Stimulated activated CD8-positive, alpha-beta memory T cell treated with anti-CD3 and anti-CD28 coated beads, Interleukin-7, amount 100 ng/mL, for 24 hours (primary cell): ENCODE data around the gene MRRF.

Experiments used
- DNase-seq: peaks from one replicate; pipeline ENCODE4 v3.0.0-alpha.2; 2020; ENCODE audit warnings: low read depth

Gene MRRF

DNA sequence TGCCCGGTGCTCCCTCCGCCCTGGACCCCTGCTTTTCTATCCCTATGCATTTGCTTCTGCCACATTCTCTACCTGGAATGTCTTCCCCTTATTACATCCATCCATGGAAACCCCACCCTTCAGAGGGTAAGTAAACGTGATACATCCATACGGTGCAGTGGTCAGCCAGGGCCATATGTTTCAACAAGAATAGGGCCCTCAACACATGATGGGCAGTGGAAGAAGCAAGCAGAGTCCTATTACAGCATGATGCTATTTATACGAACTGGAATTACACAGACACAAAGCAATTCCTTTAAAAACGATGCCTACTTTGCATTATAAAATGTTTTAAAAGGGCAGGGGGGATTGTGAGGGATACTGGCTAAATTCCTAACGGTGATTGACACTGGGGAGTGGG, 68.0 kb downstream of the MRRF start:
- no peak for DNase-seq

- DNase-seq = no peak
Observed at GRCh38 chr9:122333169-122333808, 68.6 kb downstream of the MRRF start.

DNA sequence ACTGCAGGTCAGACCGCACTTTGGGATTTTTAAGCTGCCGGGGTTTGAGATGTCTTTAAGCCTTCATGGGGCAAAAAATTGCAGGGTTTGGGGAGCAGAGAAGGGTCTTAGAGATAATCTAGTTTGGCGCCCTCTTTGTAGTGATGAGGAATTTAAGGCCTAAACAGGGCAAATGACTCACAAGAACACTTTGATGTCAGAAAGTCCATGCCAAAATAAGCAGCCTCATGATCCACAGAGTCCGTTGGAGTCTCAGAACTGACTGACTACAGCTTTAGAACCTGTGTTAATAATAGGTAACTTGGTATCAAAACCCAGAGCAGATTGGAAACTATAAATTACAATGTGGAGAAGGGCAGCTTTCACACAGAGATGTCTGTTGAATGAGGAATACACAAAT, 70.2 kb downstream of the MRRF start:
- DNase-seq = no peak

GRCh38 chr9:122336189-122336588, 71.5 kb downstream of the MRRF start:
- DNase-seq = no peak

DNA sequence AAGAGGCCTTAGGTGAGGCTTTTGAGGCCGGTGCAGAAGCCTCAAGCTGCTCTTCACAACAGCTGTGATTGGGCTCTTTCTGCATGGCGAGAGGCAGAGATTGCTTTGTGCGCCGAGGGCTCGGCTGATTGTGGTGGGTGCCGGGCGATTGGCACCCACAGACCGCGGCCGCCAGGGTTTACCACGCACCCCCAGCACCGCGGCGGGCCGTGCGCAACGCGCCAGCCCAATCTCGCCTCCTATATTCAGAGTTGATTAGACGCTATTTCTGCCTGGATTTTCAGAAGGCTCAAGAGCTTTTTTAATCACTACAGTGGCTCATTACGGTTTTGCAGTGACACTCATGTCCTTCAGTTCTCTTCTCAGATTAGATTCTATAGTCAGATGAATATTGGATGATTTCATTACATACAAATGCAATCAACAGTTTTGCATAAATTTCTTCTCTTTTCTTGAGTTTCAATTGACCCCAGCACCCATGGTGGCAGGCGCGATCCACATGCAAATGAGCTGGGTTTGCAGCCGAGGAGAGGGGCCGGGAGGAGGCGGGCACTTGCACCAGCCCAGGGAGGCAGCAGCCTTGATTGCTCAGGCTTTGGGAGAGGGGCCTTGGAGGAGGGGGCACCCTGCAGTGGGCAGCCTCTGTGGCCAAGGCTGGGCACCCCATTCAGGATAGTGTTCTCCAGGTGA, 72.3 kb downstream of the MRRF start:
- no peak for DNase-seq

GRCh38 chr9:122337556-122337929, 72.9 kb downstream of the MRRF start:
- no peak for DNase-seq

GRCh38 chr9:122338536-122338935, 73.9 kb downstream of the MRRF start:
- no peak for DNase-seq

DNA sequence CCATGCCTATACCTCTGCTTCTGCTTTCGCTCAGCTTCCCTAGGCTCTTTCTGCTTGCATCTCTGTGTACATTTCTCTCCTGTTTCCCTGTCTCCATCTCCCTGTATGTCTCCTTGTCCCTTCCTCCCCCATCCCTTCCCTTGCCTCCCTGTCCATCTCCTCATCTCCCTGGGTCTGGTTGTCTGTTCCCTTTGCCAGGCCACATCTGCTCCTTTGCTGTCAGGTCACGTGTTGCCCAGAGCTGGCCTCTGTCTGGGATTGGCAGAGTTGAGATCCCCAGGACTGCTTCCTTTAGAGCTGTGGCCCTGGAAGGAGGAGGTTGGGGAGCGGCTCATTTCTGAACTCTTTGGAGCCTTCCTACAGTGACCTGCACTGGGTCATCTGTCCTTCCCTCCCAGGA, 74.3 kb downstream of the MRRF start:
- no peak for DNase-seq

DNA sequence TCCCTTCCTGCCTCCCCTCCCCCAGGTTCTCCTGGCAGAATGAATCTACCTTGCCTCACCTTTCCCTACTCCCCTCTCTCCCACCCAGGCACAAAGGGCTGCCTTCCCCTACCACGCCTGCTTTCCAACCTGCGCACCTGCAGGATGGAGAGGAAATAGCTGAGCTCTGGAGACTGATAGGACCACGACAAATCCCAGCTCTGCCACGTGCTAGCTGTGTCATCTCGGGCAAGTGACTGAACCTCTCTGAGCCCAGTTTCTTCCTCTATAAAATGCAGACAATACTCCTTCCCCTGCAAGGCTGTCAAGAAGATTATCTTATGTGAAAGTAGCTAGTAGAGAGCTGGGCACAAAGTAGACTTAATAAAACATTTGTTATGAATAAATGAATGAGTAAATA, 74.9 kb downstream of the MRRF start:
- DNase-seq = no peak

DNA sequence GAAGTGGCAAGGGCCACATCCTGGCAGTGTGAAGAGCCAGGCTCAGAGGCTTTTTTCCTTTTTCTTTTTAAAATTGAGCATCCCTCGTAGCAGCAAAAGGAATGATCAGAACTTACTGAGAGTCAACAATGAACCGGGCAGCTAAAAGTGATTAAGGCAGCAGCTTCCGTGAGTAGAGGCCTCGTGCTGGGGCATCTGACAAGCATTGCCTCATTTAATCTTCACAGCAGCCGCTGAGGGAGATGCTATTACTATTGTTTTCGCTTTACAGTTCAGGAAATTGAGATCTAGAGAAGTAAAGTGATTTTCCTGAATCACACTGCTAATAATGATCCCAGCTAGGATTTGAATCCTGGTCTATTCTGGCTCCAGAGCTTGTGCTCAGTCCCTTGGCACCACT, 75.5 kb downstream of the MRRF start:
- no peak for DNase-seq

GRCh38 chr9:122342323-122343050, 77.8 kb downstream of the MRRF start:
- no peak for DNase-seq

GRCh38 chr9:122346478-122347347, 82.0 kb downstream of the MRRF start:
- DNase-seq = no peak

DNA sequence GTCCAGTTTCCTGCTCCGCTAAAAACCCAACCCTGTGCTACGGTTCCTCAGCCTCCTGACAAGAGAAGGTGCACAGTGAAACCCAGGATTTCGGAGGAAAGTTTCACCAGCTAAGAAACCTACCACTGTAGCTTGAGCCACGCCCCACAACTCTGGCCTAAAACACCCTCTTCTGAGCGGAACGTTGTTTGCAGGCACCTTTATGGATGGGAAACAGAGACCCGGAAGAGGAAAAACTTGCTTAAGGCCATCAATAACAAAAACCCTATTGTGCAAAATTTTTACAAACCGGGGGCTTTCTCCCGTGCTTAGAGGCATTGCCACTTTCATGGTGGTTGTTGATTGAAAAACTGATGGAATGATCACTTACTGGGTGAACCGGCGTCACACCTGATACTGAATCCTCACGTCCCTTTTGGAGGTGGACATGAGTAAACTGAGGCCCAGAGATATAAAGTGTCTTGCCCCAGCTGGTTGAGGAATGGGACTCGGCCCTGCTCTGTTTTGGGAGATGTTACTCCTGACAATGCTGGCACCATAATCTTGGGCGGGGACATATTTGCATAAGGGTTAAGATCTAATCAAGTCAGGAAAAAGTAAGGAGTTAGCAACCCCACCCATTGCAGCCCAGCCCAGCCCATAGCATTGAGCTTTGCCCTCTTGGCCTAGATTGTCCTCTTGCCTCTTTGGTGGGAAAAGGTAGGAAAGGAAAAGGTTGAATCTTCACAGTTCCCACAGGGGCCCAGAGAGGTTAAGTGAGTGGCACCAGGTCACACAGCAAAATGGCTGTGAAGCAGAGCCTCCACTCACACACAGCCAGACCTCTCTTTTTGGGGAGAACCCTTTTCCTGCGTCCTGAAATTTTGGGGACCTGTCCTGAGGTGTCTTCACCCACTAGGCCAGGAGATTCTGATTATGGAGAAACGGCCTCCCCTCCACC, 82.9 kb downstream of the MRRF start:
- DNase-seq = no peak

DNA sequence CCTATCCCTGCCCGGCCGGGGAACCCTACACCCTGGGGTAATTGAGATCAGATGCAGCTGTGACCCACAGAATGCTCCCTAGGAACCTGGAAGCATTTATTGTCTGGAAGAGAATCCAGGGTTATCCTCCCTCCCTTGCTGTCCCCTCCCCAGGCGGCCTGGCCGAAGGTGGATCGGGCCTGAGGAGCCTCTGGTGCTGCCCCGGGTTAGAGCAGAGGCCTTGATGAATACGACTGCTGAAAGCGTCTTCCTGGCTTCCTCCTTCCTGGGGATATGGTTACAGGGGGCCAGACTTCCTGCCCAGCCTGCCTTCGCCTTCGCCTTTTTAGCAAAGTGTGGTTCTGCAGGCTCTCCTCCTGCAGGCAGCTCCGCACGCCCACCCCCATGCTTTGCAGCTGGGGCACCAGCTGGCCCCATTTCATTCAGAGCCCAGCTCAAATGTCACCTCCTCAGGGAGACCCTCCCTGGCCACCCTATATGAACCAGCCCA, 83.7 kb downstream of the MRRF start:
- no peak for DNase-seq

- DNase-seq = no peak
Observed at GRCh38 chr9:122348791-122349190, 84.1 kb downstream of the MRRF start.

- DNase-seq = no peak
Observed at GRCh38 chr9:122349201-122349600, 84.5 kb downstream of the MRRF start.

- DNase-seq = peak; percentile 53
Observed at GRCh38 chr9:122350577-122351355, 86.1 kb downstream of the MRRF start.

DNA sequence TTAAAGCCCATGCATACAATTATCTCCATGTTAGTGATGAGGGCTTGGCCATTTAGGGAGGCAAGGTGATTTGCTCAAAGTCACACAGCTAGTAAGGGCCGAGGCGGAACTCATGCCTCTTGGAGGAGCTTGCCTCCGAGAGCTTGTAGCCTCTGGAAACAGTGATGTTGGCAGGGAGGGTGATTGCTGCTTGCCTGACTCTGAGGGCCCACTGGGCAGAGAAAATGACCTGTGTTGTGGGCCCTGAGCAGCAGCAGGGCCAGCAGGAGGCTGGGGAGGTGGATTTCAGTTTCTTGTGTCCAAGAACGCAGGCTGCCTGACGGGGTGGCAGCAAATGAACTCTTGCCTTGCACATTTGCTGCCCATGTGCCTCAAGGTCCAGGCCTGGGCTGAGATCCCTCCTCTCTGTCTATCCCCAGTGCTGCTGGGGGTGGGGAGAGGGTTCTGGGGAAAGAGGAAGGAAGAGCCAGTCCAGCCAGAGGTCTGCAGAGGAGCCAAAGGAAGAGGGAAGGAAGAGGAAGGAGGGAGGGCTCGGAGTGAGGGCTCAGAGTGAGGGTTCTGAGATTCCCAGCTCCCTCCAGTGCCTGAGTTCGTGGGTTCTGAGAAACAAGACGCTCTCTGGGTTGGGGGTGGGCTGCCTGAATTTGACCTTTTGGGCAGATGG, 90.0 kb downstream of the MRRF start:
- DNase-seq = no peak

- DNase-seq = no peak
Observed at GRCh38 chr9:122355336-122355875, 90.7 kb downstream of the MRRF start.
